Measurements from ENCODE around the gene SLC45A3. TPM values are rescaled to one million over a fixed set of nuclear protein-coding genes. Genes with fewer than 3 reads are reported as not detected.
"Not testable (repeated sequence)": the region's sequence is repeated elsewhere in the genome, so short reads cannot be mapped to it uniquely, and the experiment has no call there.

The SLC45A3 gene
- total RNA-seq, 1 donor: 2.0 TPM

DNA sequence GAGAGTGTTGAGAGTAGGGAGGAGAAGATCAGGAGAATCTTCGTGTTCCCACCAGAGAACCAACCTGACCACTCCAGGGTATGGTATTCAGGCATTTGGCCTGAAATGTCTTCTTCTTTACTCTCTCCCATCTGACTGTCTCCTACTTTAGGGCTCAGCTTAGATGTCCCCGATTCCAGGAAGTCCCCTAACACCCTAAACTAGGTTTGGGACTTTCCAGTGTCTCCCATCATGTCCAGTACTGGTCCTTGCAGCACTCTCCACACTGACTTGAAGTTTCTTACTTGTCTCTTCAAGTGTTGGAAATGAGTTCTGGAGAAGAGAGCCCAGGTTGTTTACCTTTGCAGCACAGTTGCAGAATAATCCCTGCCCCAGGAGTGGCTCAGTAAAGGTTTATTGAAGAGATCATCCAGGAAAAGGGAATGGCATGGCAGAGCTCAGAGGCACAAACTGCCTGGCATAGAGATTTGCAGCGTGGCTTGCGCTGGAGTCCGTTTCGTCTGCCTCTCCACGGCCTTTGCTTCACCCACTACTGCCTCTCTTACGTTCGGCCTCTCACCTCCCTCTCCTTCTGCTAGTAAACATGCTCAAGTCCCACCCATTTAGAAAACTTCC lies 42.3 kb downstream of the SLC45A3 start:
- no peaks in the 10 kb centered on the region for H3K9me3 ChIP-seq (ENCODE audit: low read depth, low read length)

DNA sequence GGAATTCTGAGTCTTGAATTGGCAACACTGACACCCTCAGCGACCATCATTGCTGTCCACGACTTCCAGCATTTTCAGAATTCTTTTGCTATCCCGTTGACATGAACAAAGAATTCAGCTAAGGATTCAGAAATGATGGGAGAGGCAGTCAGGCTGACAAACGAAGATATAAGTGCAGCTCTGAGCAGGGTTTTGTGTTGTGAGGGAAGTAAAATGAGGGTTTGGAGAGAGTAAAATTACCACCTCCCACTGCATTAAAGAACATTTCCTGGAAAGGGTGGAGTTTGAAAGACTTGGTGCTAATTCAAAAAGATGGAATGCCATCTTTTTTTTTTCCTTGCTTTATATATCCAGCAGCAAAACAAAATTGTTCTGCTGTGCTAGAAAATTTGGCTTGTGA lies 43.6 kb downstream of the SLC45A3 start:
- H3K27me3 ChIP-seq (ENCODE audit: insufficient read depth, low read length): no peaks in the 10 kb centered on the region
- H3K4me1 ChIP-seq (ENCODE audit: insufficient read depth, low read length): peaks cover 8% of the 10 kb centered on the region
- H3K9me3 ChIP-seq (ENCODE audit: low read depth, low read length): no peaks in the 10 kb centered on the region
- H3K4me3 ChIP-seq (ENCODE audit: low read length): no peak overlapping the region

More for the DNA sequence above, 42.3 kb downstream of the SLC45A3 start:
- Histone ChIP-seq H3K4me3 (ENCODE audit: low read length) (no peak overlapping the region), H3K27me3 (ENCODE audit: insufficient read depth, low read length) (no peaks in the 10 kb centered on the region), H3K4me1 (ENCODE audit: insufficient read depth, low read length) (no peaks in the 10 kb centered on the region)

DNA sequence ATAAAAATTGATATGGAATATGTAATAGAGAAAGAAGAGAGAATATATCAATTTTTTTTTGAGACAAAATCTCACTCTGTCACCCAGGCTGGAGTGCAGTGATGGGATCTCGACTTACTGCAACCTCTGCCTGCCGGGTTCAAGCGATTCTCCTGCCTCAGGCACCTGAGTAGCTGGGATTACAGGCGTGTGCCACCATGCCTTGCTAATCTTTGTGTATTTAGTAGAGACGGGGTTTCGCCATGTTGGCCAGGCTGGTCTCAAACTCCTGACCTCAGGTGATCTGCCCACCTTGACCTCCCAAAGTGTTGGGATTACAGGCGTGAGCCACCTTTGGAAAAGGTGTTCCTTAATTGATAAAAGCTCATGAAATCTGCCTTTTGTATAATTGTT lies 44.2 kb downstream of the SLC45A3 start:
- H3K4me1 ChIP-seq (ENCODE audit: insufficient read depth, low read length); H3K4me3 ChIP-seq (ENCODE audit: low read length); H3K9me3 ChIP-seq (ENCODE audit: low read depth, low read length); H3K27me3 ChIP-seq (ENCODE audit: insufficient read depth, low read length): not testable (repeated sequence)

DNA sequence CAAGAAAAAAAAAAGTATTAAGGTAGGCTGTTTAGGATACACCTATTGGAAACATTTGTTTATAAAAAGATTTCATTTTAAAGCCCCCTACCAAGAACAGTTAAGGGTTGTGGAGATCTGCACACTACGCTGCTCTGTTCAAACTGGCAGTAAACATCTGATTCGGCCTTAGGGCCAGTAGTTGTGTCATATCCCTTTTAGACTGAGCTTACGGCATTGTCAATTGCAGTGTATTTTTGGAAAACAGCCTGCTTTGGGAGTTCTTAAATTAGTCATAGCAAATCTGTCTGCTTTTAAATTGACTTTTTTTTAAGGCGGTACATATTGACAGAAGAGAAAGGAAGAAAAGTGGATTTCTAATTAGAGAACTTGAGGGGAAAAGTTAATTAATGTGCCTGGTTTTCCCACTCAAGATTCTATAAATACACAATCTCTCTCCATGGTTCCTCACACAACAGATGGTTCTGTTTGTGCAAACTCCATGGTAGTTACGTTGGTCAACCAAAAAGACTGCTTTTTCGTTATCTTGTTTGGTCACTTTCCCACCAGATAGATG lies 46.8 kb downstream of the SLC45A3 start:
- no peaks in the 10 kb centered on the region for H3K9me3 ChIP-seq (ENCODE audit: low read depth, low read length)
- H3K4me1 ChIP-seq (ENCODE audit: insufficient read depth, low read length): peaks cover 30% of the 10 kb centered on the region
- H3K4me3 ChIP-seq (ENCODE audit: low read length): no peak overlapping the region
- no peaks in the 10 kb centered on the region for H3K27me3 ChIP-seq (ENCODE audit: insufficient read depth, low read length)

- peaks cover 38% of the 10 kb centered on the region for H3K4me1 ChIP-seq (ENCODE audit: insufficient read depth, low read length)
- H3K27me3 ChIP-seq (ENCODE audit: insufficient read depth, low read length): no peaks in the 10 kb centered on the region
- no peaks in the 10 kb centered on the region for H3K9me3 ChIP-seq (ENCODE audit: low read depth, low read length)
- H3K4me3 ChIP-seq (ENCODE audit: low read length): no peak overlapping the region
Measured at GRCh38 chr1:205632669-205633169, 47.6 kb downstream of the SLC45A3 start.

GRCh38 chr1:205631768-205632668 lies 48.3 kb downstream of the SLC45A3 start, which contains the start of gene ELK4:
Gene ELK4 (minus strand): TSS chr1:205632011. CDS start chr1:205623882, 8,129 bp downstream.
- Histone ChIP-seq H3K27me3 (ENCODE audit: insufficient read depth, low read length) (no peaks in the 10 kb centered on the region), H3K4me3 (ENCODE audit: low read length) (peak within 1 kb of the TSS; percentile 69), H3K4me1 (ENCODE audit: insufficient read depth, low read length) (peaks cover 43% of the 10 kb centered on the region), H3K9me3 (ENCODE audit: low read depth, low read length) (no peaks in the 10 kb centered on the region)

DNA sequence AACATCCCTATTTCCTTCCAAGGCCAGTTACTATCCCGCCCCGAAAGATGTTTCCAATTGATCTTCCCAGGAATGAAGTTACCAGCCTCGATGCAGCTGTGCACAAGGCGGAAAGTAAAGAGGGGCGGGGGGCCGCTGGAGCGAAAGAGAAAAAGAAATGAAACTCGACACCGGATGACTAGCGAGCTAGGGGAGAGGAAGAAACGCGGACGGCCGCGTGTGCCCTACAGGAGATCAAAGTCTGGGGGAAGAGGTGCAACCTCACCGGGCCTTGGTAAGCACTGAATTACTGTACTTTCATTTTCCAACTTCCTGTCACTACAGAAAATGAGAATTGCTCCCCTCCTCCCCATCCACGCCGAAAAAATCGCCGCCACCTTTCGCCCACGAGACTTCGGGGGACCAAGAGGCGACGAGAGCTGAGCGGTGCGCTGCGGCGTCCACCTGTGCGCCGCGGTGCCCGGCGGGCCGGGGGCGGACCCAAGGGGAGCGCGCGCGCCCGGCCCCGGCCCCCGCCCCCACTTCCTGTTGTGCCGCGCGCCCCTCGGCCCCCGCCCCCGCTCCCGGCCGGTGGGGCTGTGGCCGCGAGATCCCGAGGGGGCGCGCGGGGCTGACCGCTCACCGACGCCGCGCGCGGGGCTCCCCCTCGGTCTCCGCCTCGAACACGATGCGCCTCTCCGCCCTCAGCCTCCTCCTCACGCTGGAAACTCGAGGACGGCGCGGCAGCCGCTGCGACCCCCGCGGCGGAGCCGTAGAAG lies 49.1 kb downstream of the SLC45A3 start:
- H3K4me1 ChIP-seq (ENCODE audit: insufficient read depth, low read length): peaks cover 51% of the 10 kb centered on the region
- no peaks in the 10 kb centered on the region for H3K9me3 ChIP-seq (ENCODE audit: low read depth, low read length)
- peak overlapping the region; percentile 69 for H3K4me3 ChIP-seq (ENCODE audit: low read length)
- no peaks in the 10 kb centered on the region for H3K27me3 ChIP-seq (ENCODE audit: insufficient read depth, low read length)

- peak overlapping the region; percentile 69 for H3K4me3 ChIP-seq (ENCODE audit: low read length)
- no peaks in the 10 kb centered on the region for H3K9me3 ChIP-seq (ENCODE audit: low read depth, low read length)
- H3K27me3 ChIP-seq (ENCODE audit: insufficient read depth, low read length): no peaks in the 10 kb centered on the region
- H3K4me1 ChIP-seq (ENCODE audit: insufficient read depth, low read length): peaks cover 57% of the 10 kb centered on the region
Measured at GRCh38 chr1:205630651-205631009, 49.7 kb downstream of the SLC45A3 start.

GRCh38 chr1:205630241-205630640 lies 50.1 kb downstream of the SLC45A3 start:
- peaks cover 60% of the 10 kb centered on the region for H3K4me1 ChIP-seq (ENCODE audit: insufficient read depth, low read length)
- no peaks in the 10 kb centered on the region for H3K27me3 ChIP-seq (ENCODE audit: insufficient read depth, low read length)
- H3K9me3 ChIP-seq (ENCODE audit: low read depth, low read length): no peaks in the 10 kb centered on the region
- H3K4me3 ChIP-seq (ENCODE audit: low read length): peak overlapping the region; percentile 69

DNA sequence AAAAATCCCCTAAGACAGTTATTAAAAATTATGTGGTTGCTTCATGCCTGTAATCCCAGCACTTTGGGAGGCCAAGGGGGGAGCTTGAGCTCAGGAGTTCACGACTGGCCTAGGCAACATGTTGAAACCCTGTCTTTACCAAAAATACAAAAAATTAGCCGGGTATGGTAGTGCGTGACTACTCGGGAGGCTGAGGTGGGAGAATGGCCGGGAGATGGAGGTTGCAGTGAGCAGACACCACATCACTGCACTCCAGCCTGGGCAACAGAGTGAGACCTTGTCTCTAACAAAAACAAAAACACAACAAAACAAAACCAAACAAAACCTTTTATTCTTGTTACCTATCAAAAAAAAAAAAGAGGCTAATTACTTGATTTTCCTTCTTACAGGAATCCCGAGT lies 50.6 kb downstream of the SLC45A3 start:
- Histone ChIP-seq H3K9me3 (ENCODE audit: low read depth, low read length) (no peaks in the 10 kb centered on the region), H3K4me3 (ENCODE audit: low read length) (no peak overlapping the region), H3K4me1 (ENCODE audit: insufficient read depth, low read length) (peaks cover 62% of the 10 kb centered on the region), H3K27me3 (ENCODE audit: insufficient read depth, low read length) (no peaks in the 10 kb centered on the region)

DNA sequence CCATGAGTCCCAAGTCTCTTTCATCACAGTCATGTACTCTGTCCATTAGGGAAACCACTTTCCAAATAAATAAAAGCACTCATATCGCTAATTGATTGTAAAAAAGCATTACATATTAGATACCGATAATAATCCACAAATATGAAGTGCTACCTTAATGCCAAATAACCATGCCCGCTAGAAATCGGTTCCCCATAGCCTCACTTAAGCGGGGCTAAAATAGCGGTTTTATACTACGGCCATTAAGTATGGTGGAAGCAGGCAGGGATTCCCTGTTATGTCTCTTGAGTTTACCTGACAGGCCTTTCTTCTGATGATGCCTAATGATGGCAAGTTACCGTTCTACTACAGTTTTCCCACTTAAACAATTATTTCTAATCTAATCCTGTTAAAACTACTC lies 52.4 kb downstream of the SLC45A3 start:
- Histone ChIP-seq H3K4me1 (ENCODE audit: insufficient read depth, low read length) (peaks cover 62% of the 10 kb centered on the region), H3K9me3 (ENCODE audit: low read depth, low read length) (no peaks in the 10 kb centered on the region), H3K4me3 (ENCODE audit: low read length) (no peak overlapping the region), H3K27me3 (ENCODE audit: insufficient read depth, low read length) (no peaks in the 10 kb centered on the region)

DNA sequence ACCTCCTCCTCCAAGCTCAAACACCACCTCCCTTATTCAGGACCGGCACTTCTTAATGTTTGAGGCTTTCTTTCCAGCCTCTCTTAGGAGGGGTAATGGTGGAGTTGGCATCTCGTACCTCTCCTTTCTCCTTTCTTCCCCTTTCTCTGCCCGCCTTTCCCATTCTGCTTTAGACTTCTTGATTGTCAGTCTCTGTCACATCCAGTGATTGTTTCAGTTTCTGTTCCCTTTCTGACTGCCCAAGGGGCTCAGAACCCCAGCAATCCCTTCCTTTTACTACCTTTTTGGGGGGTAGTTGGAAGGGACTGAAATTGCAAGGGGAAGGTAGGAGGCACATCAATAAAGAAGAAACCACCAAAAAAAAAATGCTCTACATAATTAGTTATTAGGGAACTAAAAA lies 54.1 kb downstream of the SLC45A3 start:
- H3K4me1 ChIP-seq (ENCODE audit: insufficient read depth, low read length): peaks cover 54% of the 10 kb centered on the region
- H3K9me3 ChIP-seq (ENCODE audit: low read depth, low read length): no peaks in the 10 kb centered on the region
- H3K27me3 ChIP-seq (ENCODE audit: insufficient read depth, low read length): no peaks in the 10 kb centered on the region
- H3K4me3 ChIP-seq (ENCODE audit: low read length): no peak overlapping the region

DNA sequence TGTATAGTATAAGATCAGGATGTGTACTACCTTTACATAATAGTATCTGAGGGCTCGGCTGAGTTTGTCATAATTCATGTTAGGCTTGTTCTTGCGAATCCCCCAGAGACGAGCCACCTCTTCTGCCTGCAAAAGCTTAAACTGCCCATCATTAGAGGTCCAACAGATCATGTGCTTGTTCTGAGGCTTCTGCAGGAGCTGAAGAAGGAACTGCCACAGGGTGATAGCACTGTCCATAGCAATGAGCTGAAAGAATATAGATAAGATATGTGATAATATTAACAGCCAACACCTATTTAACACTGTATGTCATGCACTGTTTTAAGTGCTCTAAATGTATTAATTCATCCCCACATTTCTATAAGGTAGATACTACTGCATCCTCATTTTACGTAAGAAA lies 56.7 kb downstream of the SLC45A3 start:
- H3K27me3 ChIP-seq (ENCODE audit: insufficient read depth, low read length): no peaks in the 10 kb centered on the region
- H3K4me3 ChIP-seq (ENCODE audit: low read length): no peak overlapping the region

DNA sequence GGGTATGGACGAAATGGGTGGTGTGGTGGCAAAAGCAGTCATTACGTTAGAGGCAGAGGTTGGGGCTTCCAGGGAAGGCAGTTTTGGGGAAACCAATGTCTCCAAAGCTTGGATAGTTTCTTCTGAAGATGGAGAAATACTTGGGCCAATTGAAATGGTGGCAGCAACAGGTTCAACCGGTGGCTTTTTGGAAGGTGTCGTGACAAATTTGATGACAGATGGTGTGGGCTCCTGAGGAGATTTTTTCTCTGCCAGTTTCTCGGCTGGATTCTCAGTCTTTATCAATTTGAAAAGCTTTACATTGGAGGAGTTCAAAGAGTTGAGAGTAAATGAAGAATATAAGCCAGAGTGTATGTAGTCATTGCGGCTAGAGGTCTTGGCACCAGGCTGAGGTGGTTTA lies 60.0 kb downstream of the SLC45A3 start:
- peaks cover 2% of the 10 kb centered on the region for H3K4me1 ChIP-seq (ENCODE audit: insufficient read depth, low read length)
- no peaks in the 10 kb centered on the region for H3K9me3 ChIP-seq (ENCODE audit: low read depth, low read length)
- H3K4me3 ChIP-seq (ENCODE audit: low read length): no peak overlapping the region
- no peaks in the 10 kb centered on the region for H3K27me3 ChIP-seq (ENCODE audit: insufficient read depth, low read length)

More for the DNA sequence above, 56.7 kb downstream of the SLC45A3 start:
- H3K9me3 ChIP-seq (ENCODE audit: low read depth, low read length): no peaks in the 10 kb centered on the region
- peaks cover 34% of the 10 kb centered on the region for H3K4me1 ChIP-seq (ENCODE audit: insufficient read depth, low read length)

DNA sequence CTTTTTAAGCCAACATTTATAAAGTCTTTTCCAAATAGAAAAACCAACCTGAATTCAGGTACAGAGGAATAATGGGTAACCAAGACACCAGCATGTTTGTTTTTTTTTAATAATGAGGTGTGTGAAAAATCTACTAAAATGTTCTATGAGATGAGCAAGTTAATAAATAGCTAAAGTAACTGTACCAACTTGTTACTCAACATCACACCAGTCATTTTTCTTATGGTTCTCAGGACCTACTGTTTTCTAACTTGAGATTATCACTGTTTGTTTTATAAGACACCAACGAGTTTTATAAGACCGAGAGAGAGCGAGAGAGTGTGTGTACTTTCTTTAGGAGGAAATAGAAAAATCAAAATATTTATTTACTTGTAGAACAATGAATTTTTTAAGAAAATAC lies 60.9 kb downstream of the SLC45A3 start:
- Histone ChIP-seq H3K9me3 (ENCODE audit: low read depth, low read length) (no peaks in the 10 kb centered on the region), H3K4me1 (ENCODE audit: insufficient read depth, low read length) (no peaks in the 10 kb centered on the region), H3K4me3 (ENCODE audit: low read length) (no peak overlapping the region), H3K27me3 (ENCODE audit: insufficient read depth, low read length) (no peaks in the 10 kb centered on the region)
